Measurements from ENCODE around the gene CALD1.

GRCh38 chr7:134999136-134999535 is 219.7 kb downstream of the CALD1 start:
- TF ChIP-seq CTCF (conservative IDR thresholded peaks at IDR 0.05; ENCODE audit: low read depth, low read length) = no peak
- TF ChIP-seq EZH2 (IDR thresholded peaks at IDR 0.05; ENCODE audit: low read length, unreplicated experiment) = no peak

Measured in PC-3 (cell line).